ENCODE results near the gene MZF1. TPM values are rescaled to one million over a fixed set of nuclear protein-coding genes. Genes with fewer than 3 reads are reported as not detected.

MZF1 gene
- polyA plus RNA-seq, 3 donors, result 1.6 to 55.6 (median 1.7) TPM

DNA sequence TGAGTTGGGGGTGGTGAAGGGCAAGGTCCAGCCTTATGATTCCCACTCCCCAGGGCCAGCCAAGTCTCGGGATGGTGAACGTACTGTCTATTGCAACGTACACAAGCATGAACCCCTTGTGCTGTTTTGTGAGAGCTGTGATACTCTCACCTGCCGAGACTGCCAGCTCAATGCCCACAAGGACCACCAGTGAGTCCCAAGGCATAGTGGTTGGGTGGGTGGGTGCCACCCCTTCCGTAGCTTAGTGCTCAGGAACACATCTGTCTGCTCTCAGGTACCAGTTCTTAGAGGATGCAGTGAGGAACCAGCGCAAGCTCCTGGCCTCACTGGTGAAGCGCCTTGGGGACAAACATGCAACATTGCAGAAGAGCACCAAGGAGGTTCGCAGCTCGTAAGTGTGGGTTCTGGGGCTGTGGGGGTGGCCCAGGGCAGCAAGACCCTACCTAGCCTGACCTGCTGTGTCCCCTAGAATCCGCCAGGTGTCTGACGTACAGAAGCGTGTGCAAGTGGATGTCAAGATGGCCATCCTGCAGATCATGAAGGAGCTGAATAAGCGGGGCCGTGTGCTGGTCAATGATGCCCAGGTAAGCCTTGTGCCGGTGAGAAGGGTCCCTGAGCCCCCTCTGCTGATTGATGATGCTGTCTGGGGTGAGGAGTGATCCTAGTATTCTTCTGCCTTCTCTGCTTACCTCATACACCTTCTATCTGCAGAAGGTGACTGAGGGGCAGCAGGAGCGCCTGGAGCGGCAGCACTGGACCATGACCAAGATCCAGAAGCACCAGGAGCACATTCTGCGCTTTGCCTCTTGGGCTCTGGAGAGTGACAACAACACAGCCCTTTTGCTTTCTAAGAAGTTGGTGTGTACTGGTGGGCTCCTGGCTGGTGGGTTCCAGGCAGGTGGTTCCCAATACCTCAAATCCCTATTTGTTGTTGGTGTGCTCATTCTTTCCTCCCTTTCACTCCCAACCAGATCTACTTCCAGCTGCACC lies 25.5 kb downstream of the MZF1 start:
- no peak overlapping the region for H3K27ac ChIP-seq (ENCODE audit: low read depth in 1 of 2, low read length in 2 of 2)
- H3K36me3 ChIP-seq (replicated peaks in 1 of 2; ENCODE audit: control insufficient read depth in 1 of 2, insufficient read depth in 2 of 2, low read length in 2 of 2), result peaks cover 56 to 57% of the 10 kb centered on the region in 2 donors
- H3K9me3 ChIP-seq (replicated peaks in 1 of 2; ENCODE audit: control insufficient read depth in 1 of 2, insufficient read depth in 1 of 2, low read length in 2 of 2), result no peaks in the 10 kb centered on the region
- WGBS (ENCODE audit: insufficient coverage), result 96% methylated on average over 10 of the region's 18 CpGs
- peaks cover 76% of the 10 kb centered on the region for H4K20me1 ChIP-seq (ENCODE audit: insufficient read depth, low read length)
- Mint-ChIP-seq H3K4me1 (peaks cover 33% of the 10 kb centered on the region), H3K4me3 (no peak overlapping the region), H3K27ac (peak overlapping the region in 3 of 7 donors; percentile 32 to 62 (median 41)), H3K9me3 (peaks cover 0 to 2% (median 0%) of the 10 kb centered on the region in 7 donors), H3K36me3 (peaks cover 53 to 67% of the 10 kb centered on the region in 2 donors), H3K27me3 (ENCODE audit: low read depth in 3 of 3) (peaks cover 0 to under 1% (median 0%) of the 10 kb centered on the region in 3 donors)
- DNase-seq, result no peak
- peaks cover 26 to 29% of the 10 kb centered on the region in 2 donors for H3K4me1 ChIP-seq (ENCODE audit: control insufficient read depth in 1 of 2, insufficient read depth in 2 of 2, low read length in 2 of 2)
- H3K4me2 ChIP-seq (replicated peaks; ENCODE audit: extremely low read depth, low read length, poor library complexity, severe bottlenecking), result no peak overlapping the region
- H3K4me3 ChIP-seq (replicated peaks in 1 of 3; ENCODE audit: low read depth in 2 of 3, low read length in 3 of 3), result no peak overlapping the region
- TF ChIP-seq, protein P1, sequence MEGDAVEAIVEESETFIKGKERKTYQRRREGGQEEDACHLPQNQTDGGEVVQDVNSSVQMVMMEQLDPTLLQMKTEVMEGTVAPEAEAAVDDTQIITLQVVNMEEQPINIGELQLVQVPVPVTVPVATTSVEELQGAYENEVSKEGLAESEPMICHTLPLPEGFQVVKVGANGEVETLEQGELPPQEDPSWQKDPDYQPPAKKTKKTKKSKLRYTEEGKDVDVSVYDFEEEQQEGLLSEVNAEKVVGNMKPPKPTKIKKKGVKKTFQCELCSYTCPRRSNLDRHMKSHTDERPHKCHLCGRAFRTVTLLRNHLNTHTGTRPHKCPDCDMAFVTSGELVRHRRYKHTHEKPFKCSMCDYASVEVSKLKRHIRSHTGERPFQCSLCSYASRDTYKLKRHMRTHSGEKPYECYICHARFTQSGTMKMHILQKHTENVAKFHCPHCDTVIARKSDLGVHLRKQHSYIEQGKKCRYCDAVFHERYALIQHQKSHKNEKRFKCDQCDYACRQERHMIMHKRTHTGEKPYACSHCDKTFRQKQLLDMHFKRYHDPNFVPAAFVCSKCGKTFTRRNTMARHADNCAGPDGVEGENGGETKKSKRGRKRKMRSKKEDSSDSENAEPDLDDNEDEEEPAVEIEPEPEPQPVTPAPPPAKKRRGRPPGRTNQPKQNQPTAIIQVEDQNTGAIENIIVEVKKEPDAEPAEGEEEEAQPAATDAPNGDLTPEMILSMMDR (IDR thresholded peaks at IDR 0.05), result no peak
- H3K79me2 ChIP-seq (ENCODE audit: insufficient read depth, low read length), result peaks cover 56% of the 10 kb centered on the region
- H3K27me3 ChIP-seq (ENCODE audit: control insufficient read depth in 2 of 2, insufficient read depth in 2 of 2, low read length in 2 of 2), result no peaks in the 10 kb centered on the region
- no peak overlapping the region for H2AFZ ChIP-seq (ENCODE audit: insufficient read depth, low read depth, low read length, poor library complexity, severe bottlenecking)
- no peak overlapping the region for H3K9ac ChIP-seq (ENCODE audit: insufficient read depth, low read length, poor library complexity, severe bottlenecking)
- intact Hi-C loops (cut with micrococcal nuclease), result no loop called here

DNA sequence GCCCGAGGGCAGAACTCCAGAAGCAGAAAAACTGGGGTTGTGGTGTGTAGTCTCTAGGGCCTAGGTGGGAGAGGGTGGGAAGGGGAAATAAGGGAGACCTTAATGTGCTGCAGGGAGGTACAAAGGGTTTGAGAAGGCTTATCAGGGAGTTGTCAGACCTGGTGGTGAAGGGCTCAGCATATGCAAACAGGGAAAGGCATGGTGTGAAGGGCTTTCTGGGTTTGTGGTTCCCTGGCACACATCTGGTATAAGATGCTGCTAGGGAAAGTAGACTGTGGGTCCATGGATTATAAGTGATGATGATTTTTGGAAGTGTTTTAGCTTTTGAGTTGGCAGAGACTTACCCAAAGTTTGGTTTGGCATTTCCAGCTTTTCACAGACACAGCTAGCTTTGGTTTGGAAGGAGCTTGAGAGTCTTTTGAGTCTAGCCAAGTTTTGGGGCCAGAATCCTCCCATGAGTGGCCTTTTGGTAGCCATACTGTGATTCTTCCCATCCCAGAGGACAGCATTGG lies 27.1 kb downstream of the MZF1 start:
- TF ChIP-seq, protein P1 (IDR thresholded peaks at IDR 0.05), result no peak
- Histone ChIP-seq H3K4me1 (ENCODE audit: control insufficient read depth in 1 of 2, insufficient read depth in 2 of 2, low read length in 2 of 2) (peaks cover 26 to 29% of the 10 kb centered on the region in 2 donors), H3K4me3 (replicated peaks in 1 of 3; ENCODE audit: low read depth in 2 of 3, low read length in 3 of 3) (peak overlapping the region; percentile 76 to 93 (median 84)), H3K27me3 (ENCODE audit: control insufficient read depth in 2 of 2, insufficient read depth in 2 of 2, low read length in 2 of 2) (no peaks in the 10 kb centered on the region), H3K79me2 (ENCODE audit: insufficient read depth, low read length) (peaks cover 50% of the 10 kb centered on the region), H3K9ac (ENCODE audit: insufficient read depth, low read length, poor library complexity, severe bottlenecking) (peak overlapping the region; percentile 79), H3K27ac (ENCODE audit: low read depth in 1 of 2, low read length in 2 of 2) (peak overlapping the region; percentile 21 to 70), H4K20me1 (ENCODE audit: insufficient read depth, low read length) (peaks cover 65% of the 10 kb centered on the region), H2AFZ (ENCODE audit: insufficient read depth, low read depth, low read length, poor library complexity, severe bottlenecking) (no peak overlapping the region), H3K36me3 (replicated peaks in 1 of 2; ENCODE audit: control insufficient read depth in 1 of 2, insufficient read depth in 2 of 2, low read length in 2 of 2) (peaks cover 41% of the 10 kb centered on the region in 2 donors), H3K4me2 (replicated peaks; ENCODE audit: extremely low read depth, low read length, poor library complexity, severe bottlenecking) (peak overlapping the region; percentile 99), H3K9me3 (replicated peaks in 1 of 2; ENCODE audit: control insufficient read depth in 1 of 2, insufficient read depth in 1 of 2, low read length in 2 of 2) (no peaks in the 10 kb centered on the region)
- Mint-ChIP-seq H3K4me1 (peaks cover 31% of the 10 kb centered on the region), H3K27me3 (ENCODE audit: low read depth in 3 of 3) (peaks cover 0 to 3% (median 1%) of the 10 kb centered on the region in 3 donors), H3K9me3 (peaks cover 0 to 2% (median 0%) of the 10 kb centered on the region in 7 donors), H3K36me3 (peaks cover 39 to 52% of the 10 kb centered on the region in 2 donors), H3K4me3 (peak overlapping the region; percentile 89 to 93), H3K27ac (peak overlapping the region; percentile 61 to 94 (median 84))
- no peak for DNase-seq
- intact Hi-C loops (cut with micrococcal nuclease), result no loop called here
- 21% methylated on average over 1 of the region's 1 CpG for WGBS (ENCODE audit: insufficient coverage)
